HG03103 (cell line): Measurements from ENCODE around the gene PSKH1.
"Not testable (repeated sequence)": the region's sequence is repeated elsewhere in the genome, so short reads cannot be mapped to it uniquely, and the experiment has no call there.

Experiments used
- ATAC-seq: cut with Tn5 transposase; IDR thresholded peaks from one replicate; pipeline ENCODE4 v1.9.1; 2021; ENCODE audit warnings: low read depth; ENCODE audit not compliant: unreplicated experiment

PSKH1 gene

DNA sequence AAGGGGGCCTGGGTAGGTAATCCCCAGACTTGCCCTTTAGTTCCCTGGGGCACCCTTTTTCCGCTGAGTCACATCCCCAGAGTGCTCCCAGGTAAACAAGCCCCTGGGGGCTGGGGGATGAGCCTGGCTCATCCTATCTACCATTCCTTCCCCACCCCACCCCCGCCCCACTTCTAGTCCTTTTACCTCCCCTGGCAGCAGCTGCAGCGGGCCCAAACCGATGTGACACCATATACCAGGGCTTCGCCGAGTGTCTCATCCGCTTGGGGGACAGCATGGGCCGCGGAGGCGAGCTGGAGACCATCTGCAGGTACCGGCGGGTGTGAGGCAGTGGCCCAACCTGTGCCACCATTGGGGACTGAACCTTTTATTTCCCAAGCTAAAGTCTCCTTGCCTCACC is 7.5 kb upstream of the PSKH1 start:
- no peak for ATAC-seq

DNA sequence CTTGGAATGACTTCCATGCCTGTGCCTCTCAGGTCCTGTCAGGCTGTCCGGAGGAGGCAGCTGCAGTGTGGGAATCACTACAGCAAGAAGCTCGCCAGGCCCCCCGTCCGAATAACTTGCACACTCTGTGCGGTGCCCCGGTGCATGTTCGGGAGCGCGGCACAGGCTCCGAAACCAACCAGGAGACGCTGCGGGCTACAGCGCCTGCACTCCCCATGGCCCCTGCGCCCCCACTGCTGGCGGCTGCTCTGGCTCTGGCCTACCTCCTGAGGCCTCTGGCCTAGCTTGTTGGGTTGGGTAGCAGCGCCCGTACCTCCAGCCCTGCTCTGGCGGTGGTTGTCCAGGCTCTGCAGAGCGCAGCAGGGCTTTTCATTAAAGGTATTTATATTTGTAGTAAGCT is 7.1 kb upstream of the PSKH1 start:
- no peak for ATAC-seq

DNA sequence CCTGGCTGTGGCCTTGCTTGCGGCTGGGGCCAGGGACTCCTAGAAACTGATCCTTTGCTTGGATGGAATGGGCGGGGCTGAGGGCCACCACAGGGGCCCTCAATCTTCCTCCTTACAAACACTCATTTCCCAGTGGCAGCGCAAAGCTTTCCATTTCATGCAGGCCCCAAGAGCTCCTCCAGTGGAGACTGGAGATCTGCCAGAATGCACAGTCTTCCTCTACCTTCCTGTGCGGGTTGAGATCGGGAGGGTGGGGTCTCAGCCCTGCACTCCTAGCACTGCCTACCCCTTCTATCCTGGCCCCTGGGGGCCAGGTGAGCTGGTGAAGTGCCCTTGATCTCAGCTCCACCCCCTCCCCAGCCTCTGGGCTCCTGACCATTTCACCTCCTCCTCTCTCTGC is 6.7 kb upstream of the PSKH1 start:
- no peak for ATAC-seq

DNA sequence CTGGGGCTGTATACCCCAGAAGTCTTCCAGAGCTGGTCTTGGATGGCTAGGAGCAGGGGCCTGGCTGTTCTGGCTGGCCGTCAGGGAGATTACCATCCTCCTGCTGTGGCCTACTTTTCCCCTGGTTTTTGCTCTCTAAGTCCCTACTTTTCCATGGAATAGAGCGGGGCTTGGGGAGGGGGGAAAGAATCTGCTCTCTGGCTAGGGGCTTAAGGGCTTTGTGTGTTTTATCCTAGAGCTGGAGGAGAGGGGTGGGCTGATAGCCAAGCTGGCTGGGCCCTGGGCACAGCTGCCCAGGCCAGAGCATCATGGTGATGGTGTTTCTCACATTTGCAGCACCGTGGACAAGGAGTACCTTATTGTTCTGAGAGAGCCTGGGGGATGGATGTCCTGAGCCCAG is 4.7 kb upstream of the PSKH1 start:
- ATAC-seq, result no peak

DNA sequence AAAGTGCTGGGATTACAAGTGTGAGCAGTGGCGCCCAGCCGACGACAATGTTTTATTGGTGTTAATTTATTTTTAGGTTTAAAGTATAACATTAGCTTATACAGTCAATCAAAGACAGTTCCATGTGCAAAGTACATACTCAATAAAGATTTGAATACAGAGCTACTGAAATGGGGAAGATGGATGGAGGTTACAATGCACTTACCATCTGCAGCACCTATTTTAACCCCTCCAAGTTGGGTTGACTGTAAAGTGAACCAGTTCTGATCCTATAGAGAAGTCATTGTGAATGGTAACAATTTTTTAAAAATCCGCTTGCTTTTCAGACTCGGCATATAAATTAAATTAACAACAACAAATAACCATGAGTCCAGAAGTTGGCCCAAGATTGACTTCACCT is 679 bp upstream of the PSKH1 start:
- ATAC-seq, result no peak

DNA sequence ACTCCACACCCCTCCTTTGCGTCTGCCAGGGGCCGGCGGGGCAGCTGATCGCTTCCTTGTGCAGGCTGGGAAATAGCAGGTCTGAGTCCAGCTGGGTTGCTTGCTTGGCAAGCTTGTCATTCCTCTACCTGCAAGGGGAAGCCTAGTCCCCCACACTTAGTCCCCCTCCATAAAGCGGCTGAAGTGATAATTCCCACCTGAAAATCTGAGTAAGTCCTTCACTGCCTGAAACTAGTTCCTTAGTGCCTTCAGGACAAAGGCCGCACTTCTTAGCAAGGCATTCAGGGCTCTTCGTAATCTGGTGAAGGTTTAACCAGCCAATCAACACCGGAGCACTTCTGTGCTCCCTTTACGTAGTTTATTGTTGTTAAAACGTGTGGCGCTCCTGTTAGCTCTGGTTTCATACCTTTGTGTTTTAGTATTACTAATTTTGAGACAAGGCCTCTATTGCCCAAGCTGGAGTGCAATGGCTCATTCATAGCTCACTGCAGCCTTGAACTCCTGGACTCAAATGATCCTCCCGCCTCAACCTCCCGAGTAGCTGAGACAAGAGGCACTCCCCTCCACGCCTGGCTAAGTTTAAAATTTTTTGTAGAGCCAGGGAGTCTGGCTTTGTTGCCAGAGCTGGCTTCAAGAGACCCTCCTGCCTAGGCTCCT is 817 bp downstream of the PSKH1 start:
- ATAC-seq, result no peak

DNA sequence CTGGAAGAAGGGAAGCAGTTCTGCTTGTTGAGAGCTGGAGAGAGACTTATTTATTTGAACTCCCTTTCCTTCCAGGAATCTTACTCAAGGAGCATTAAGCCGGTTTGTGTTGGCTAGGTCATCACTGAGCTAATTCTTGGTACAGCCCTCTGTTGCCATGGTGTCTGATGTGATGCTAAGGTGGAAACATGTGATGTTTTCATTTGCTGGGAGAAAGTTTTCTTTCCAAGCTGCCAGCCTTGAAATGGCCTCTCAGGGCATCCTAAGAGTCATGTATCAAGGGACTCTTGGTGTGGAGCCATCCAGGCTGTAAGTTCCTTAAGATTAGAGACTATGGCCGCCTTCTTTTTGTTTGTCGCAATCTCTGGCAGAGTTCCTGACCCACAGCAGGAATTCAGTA is 4.2 kb downstream of the PSKH1 start:
- no peak for ATAC-seq

DNA sequence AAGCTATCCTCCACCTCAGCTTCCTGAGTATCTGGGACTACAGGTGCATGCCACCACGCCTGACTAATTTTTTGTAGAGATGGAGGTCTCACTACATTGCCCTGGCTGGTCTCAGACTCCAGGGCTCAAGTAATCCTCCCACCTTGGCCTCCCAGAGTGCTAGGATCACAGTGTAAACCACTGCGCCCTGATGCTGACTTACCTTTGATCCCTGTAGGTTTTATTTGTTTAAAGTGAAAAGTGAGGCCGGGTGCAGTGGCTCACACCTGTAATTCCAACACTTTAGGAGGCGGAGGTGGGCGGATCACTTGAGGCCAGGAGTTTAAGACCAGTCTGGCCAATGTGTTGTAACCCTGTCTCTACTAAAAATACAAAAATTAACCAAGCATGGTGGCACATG is 8.7 kb downstream of the PSKH1 start:
- ATAC-seq, result no peak

DNA sequence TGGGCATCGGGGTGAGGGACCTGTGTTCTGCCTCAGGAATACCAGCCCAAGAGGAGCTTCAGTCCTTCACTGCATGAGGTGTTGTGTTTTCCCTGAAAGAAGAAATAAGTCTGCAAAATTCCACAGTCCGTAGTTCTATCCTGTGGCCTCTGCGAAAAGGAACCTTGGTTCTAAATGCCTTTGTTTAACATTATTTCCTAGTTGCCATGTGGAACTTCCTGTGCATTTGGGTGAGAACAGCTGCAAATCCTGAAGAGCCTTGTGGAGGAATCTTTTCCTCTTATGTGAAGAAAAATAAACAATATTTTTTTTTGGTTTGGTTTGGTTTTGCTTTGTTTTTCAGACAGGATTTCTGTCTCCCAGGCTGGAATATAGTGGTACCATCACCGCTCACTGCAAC is 9.8 kb downstream of the PSKH1 start:
- ATAC-seq, result no peak

DNA sequence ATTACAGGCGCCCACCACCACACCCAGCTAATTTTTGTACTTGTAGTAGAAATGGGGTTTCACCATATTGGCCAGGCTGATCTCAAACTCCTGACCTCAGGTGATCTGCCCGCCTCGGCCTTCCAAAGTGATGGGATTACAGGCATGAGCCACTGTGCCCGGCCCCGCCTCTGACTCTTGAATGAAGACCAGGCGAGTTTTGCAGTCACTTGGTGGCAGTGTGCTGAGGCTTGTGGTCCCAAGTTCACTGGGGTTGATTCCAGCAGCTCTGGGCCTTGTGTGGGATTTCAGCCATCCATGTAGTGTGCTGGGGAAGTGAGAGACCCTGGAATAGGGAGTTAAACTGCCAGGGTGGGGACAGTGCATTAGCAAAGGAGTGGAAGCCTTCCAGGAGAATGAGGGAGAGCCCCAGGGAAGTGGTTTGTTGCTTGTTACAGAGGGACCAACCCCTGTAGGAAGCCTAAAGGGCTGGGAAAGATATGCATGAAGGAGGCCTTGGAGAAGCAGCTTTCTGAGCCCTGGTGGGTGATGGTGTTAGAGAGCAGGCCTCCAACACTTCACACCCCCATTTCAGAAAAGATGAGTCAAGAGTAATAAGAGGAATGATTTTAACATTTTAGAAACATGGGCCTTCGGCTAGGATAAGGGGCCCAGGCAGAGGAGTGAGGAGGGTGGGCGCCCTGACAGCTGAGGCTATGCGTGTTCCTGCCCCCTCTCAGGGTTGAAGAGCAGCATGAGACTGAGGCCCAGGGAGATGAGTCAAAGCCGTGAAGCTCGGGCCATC is 14.5 kb downstream of the PSKH1 start:
- no peak for ATAC-seq

DNA sequence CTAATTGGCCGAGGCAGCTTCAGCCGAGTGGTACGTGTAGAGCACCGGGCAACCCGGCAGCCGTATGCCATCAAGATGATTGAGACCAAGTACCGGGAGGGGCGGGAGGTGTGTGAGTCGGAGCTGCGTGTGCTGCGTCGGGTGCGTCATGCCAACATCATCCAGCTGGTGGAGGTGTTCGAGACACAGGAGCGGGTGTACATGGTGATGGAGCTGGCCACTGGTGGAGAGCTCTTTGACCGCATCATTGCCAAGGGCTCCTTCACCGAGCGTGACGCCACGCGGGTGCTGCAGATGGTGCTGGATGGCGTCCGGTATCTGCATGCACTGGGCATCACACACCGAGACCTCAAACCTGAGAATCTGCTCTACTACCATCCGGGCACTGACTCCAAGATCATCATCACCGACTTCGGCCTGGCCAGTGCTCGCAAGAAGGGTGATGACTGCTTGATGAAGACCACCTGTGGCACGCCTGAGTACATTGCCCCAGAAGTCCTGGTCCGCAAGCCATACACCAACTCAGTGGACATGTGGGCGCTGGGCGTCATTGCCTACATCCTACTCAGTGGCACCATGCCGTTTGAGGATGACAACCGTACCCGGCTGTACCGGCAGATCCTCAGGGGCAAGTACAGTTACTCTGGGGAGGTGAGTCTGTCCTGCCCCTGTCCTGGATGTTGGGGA is 16.1 kb downstream of the PSKH1 start:
- ATAC-seq, result no peak

DNA sequence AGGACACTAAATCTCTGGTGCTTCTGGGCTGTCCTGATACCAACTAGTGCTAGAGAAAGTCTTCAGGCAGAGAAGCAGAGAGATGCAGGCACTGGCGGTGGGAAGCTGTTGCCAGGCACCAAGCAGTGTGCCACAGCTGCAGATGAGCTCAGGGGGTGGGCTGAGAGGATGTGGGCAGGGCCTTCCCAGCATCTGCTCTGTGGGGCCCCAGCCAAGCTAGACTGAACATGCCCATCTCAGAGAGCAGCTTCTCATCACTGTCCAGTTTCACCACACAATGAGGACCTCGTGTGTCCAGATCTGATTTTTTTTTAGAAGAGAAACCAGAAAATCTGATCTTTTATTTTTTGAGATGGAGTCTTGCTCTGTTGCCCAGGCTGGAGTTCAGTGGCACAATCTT is 17.1 kb downstream of the PSKH1 start:
- ATAC-seq, result no peak

DNA sequence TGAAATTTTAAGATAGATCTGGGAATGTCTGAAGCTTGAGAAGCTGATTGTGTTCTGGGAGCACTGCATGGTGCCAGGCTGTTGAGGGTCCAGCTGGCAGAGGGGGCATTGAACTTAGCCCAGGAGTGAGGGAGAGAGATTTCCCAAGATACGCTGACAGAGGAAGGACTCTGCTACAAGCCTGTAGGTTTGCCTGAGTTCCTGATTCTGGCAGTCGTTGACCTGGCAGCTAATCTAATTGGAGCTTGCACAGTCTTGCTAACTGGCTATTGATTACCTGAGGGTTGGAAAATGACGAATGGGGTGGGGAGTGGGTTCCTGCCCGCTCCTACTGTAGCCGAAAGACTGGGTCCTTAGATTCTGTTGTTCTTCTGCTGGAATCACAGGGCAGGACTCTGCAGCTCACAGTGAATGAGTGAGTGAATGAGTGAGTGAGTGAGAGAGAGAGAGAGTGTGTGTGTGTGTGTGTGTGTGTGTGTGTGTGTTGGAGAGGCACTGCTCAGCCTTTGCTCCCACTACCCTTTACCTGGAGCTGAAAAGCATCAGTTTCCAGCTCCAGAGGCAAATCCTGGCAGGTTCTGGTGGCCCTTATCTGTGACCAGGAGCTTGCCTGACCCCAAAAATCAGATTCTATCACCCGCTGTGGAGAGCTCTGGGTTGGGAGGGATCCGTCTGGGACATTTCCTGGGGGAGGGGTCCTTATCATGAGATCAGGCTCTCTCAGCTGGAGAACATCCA is 21.9 kb downstream of the PSKH1 start:
- no peak for ATAC-seq

DNA sequence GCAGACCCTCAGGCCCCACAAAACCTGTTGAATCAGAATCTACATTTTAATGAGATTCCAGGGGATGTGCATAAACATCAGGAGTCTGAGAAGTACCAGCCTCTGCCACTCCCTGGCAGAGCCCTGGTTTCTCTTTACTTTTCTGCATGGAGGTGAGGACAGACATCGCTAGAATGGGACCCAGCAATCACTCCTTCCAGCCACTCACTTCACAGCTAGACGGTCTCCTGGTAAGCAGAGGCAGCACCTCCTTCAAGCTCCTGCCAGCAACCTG is 22.4 kb downstream of the PSKH1 start:
- ATAC-seq, result not testable (repeated sequence)

DNA sequence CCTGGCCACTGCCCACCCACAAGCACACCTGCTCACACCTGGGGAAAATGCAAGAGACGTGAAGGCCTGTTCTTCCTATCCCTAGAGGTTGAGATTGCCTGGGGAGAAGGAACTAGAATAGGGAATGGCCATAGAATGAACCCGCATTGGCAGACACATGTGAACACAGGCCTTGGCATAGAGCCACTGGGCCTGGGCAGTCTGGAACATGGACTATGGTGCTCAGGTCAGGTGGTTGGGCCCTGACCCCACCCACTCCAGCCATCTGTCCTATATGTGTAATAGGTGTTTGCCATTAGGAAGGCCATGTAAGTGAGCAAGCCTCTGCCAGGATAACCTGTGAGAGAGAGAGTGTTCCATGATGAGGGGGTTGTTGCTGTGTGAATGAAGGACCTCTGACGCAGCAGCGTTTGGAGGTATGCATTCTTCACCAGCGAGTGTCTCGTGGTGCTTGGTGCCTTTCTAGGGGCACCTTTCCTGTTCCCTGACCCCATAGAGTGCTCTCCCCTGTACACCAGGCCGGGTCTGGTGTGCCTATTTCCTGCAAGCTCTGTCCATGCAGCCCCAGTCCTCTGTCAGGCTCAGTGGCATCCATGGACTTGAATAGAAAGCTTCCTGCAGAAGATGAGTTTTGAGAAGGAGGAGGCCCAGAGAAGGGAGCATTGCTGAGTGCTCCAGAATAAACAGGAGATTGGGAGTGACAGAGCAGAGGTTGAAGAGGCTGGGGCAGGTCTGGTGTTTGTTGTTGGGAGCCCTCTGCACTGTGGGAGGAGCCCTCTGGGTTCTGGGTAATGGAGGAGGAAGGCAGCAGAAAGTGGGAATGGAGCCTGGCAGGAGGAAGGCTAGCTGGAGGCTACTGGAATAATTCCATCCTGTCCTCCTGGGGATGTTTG is 23.0 kb downstream of the PSKH1 start:
- ATAC-seq, result no peak

DNA sequence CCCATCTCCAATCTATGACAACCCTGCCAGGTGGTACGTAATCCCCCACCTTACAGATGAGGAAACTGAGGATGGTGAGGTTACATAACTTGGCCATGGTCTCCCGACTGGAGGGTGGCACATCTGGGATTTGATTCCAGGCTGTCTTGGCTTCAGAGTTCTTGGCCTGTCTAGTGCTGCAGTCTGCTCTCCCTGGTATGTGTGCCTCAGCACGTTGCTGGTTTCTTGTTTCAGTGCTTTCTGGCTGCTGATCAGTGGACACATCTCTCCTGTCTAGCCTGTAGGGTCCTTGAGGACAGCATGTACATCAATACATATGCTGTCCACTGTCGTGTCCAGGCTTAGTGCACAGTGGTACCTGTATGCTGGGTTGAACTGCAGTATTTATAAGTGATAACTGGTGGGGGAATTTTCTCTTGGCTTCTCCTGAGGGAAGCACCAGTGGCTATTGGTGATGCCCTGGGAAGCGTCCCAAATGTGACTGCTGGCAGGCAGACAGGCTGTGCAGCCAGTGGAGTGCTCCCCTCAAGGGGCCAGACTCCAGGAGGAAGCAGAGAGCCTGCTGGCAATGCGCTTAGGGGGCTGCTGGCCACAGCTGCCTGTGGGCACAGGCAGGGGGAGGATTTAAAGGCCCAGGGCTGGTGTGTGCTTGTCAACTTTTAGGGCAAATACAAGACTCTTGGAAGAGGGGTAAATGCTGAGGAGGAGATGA is 24.2 kb downstream of the PSKH1 start:
- ATAC-seq, result no peak

DNA sequence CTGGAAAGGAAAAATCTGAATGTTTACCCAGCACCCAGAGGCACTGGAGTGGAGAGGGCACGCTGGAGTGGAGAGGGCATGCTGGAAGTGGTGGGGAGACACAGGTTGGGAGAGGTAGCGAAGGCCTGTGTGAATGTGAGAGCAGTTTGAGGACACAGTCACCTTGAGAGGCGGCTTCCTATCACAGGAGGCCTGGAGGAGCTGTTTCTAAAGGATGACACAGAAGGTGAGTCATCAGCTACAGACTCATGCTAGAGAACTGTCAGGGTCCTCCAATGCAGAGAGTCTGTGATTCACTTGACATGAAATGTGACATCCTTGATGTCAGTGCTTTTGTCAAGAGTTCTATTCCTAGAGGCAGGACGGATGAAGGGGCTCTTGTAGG is 24.8 kb downstream of the PSKH1 start:
- no peak for ATAC-seq

DNA sequence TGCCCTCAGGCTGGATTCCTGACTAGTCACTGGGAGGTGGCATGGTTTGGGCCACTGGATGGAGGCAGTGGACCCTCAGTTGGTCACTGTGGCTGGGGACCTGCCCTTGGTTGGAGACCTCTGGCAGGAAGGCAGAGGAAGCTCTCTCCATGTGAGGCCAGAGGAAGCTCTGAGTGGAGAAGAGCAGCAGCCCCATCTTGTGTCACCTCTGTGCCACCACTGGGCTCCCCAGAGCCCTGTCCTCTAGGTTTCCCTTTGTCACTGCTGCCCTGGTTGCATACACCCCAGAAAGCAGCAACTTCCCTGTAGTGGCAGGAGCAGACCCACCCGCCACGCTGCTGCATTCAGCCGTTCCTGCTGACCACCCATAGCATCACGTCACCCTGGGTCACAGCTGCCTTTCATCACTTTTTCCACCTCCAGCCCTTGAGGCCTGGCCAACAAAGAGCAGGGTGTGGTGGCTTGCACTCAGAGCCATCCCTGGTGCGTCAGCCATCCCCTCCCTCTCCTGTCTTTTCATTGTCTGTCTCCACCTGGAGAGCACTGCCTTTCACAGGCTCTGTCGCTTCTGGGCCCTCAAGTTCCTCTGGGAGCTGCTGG is 26.7 kb downstream of the PSKH1 start:
- ATAC-seq, result no peak

DNA sequence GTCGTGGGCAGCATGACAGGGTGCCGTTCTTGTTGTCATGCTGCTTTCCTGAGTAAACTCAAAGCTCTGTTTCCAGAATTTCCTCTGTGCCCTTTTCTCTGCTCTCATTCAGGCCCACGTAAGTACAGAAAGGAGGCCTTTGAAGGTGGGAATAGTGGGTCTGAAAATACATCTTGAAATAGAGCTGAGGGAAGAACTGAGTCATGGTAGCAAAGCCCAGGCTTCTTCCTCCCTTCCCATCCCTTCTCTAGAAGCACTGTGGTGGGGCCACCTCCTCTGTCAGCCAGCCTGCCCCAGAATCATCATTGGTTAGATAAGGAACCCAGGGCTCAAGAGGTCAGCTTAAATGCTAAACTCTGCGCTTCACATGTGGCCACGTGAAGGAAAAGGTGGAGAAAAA is 29.2 kb downstream of the PSKH1 start:
- ATAC-seq, result no peak
